CD4-positive, alpha-beta T cell (primary cell): ENCODE measurements around the gene LNPEP. TPM values are rescaled to one million over a fixed set of nuclear protein-coding genes. Genes with fewer than 3 reads are reported as not detected.

Experiments
- ATAC-seq: fragments of 200-7000 bp; cut with Tn5 transposase; one replicate; pipeline ENCODE4 v1.10.0; 2022; ENCODE audit warnings: mild to moderate bottlenecking; ENCODE audit not compliant: poor library complexity
- CTCF ChIA-PET: fragments of 350-600 bp; sonication (Branson Sonifier 250); formaldehyde crosslinking; loops from one replicate; lab custom pipeline; 2021; ENCODE audit warnings: antibody characterized with exemption, inconsistent platforms; lab: Charles Lee
- POLR2A ChIA-PET: fragments of 350-600 bp; sonication (Branson Sonifier 250); formaldehyde crosslinking; loops from one replicate; lab custom pipeline; 2021; ENCODE audit warnings: antibody characterized with exemption, inconsistent platforms; lab: Charles Lee
- DNase-seq, 14 experiments: peaks; one replicate each; pipeline ENCODE4 v3.0.0-alpha.2; 2013 to 2020; ENCODE audit warnings: mixed read lengths in 2 of 14
- H3K27ac ChIP-seq, 2 donors: one replicate each; pipeline versions ENCODE4 v1.5.1 to v1.7.0; 2013; ENCODE audit warnings: low read length in 2 of 2, low read depth in 1 of 2, mild to moderate bottlenecking in 1 of 2
- H3K27me3 ChIP-seq, 2 experiments: 1 replicate in 1 of 2; 2 replicates in 1 of 2; pipeline versions ENCODE4 v1.6.1 to v1.7.0; 2013; ENCODE audit warnings: low read length in 2 of 2, control low read depth in 1 of 2, mild to moderate bottlenecking in 1 of 2, moderate library complexity in 1 of 2; ENCODE audit not compliant: insufficient read depth in 2 of 2, control insufficient read depth in 1 of 2
- H3K36me3 ChIP-seq: one replicate; pipeline ENCODE4 v1.6.1; 2013; ENCODE audit warnings: low read length, control low read depth; ENCODE audit not compliant: insufficient read depth
- H3K4me1 ChIP-seq: one replicate; pipeline ENCODE4 v1.6.1; 2013; ENCODE audit warnings: low read length, control low read depth; ENCODE audit not compliant: insufficient read depth
- H3K4me3 ChIP-seq: one replicate; pipeline ENCODE4 v1.5.1; 2013; ENCODE audit warnings: mild to moderate bottlenecking, low read length, moderate library complexity
- H3K9me3 ChIP-seq, 2 experiments: 1 replicate in 1 of 2; 2 replicates in 1 of 2; pipeline versions ENCODE4 v1.6.1 to v1.7.0; 2013; ENCODE audit warnings: low read length in 2 of 2, mild to moderate bottlenecking in 2 of 2, control low read depth in 1 of 2, moderate library complexity in 1 of 2; ENCODE audit not compliant: control insufficient read depth in 1 of 2, insufficient read depth in 1 of 2
- H3K27ac Mint-ChIP-seq: one replicate; pipeline ENCODE4 v1.8.0; 2020; ENCODE audit warnings: mixed read lengths
- H3K27me3 Mint-ChIP-seq: one replicate; pipeline ENCODE4 v1.8.0; 2021; ENCODE audit warnings: mixed read lengths
- H3K36me3 Mint-ChIP-seq: one replicate; pipeline ENCODE4 v1.8.0; 2021; ENCODE audit warnings: low read depth, mixed read lengths
- H3K4me1 Mint-ChIP-seq: one replicate; pipeline ENCODE4 v1.8.0; 2021; ENCODE audit warnings: low read depth, mixed read lengths
- H3K4me3 Mint-ChIP-seq: one replicate; pipeline ENCODE4 v1.8.0; 2020; ENCODE audit warnings: mild to moderate bottlenecking, mixed read lengths
- H3K9me3 Mint-ChIP-seq: one replicate; pipeline ENCODE4 v1.8.0; 2020; ENCODE audit warnings: mixed read lengths
- intact Hi-C, 2 experiments: fragments of 100-400 bp; cut with DNase I in 1 of 2; cut with micrococcal nuclease in 1 of 2; formaldehyde crosslinking; loops; one replicate each; pipeline versions ENCODE4 v1.15.1 to v1.9.0; 2023 to 2025; cut with DNase I, micrococcal nuclease
- total RNA-seq, 174 experiments: library from RNA in 2 of 174; stranded (reverse) in 2 of 174; gene quantifications; one replicate each; pipeline ENCODE4 v1.2.3 and lab custom pipeline; 2021 to 2026
- TF ChIP-seq, protein P1 (sequence below): fragments of 200-600 bp; IDR thresholded peaks from one replicate; pipeline ENCODE4 v1.8.0; 2022; ENCODE audit warnings: antibody characterized with exemption, mild to moderate bottlenecking

Gene LNPEP
- total RNA-seq, 2 experiments from 2014 or later, result 52.0 to 52.7 TPM

DNA sequence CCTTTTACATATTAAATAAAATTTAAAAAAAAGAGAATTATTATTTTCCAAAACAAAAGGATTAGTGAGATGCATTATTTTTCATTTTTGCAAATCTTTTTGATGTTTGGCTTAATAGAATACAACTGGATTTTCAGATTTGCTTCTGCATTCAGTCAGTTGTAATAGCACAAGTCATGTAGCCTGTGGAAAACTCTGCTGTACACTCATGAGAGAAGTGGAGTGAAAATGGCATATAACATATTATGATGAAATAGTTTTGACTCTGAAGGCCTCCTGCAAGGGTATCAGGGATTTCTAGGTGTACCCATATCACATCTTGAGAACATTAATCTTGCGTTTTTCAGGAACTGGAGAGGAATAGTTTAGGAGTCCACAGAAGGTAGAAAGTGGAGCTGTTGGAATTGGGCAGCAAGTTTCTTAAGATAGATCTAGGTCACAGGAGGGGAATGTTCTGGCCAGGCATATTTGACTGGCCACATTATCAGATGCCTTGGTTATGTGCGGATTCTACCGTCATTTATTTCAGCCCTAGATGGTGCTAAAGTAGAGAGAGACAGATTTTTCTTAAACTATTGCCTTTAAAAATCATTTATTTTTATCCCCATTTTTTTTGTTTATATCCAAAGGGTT, 16.4 kb downstream of the LNPEP start:
- TF ChIP-seq, protein P1, sequence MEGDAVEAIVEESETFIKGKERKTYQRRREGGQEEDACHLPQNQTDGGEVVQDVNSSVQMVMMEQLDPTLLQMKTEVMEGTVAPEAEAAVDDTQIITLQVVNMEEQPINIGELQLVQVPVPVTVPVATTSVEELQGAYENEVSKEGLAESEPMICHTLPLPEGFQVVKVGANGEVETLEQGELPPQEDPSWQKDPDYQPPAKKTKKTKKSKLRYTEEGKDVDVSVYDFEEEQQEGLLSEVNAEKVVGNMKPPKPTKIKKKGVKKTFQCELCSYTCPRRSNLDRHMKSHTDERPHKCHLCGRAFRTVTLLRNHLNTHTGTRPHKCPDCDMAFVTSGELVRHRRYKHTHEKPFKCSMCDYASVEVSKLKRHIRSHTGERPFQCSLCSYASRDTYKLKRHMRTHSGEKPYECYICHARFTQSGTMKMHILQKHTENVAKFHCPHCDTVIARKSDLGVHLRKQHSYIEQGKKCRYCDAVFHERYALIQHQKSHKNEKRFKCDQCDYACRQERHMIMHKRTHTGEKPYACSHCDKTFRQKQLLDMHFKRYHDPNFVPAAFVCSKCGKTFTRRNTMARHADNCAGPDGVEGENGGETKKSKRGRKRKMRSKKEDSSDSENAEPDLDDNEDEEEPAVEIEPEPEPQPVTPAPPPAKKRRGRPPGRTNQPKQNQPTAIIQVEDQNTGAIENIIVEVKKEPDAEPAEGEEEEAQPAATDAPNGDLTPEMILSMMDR, result no peak
- H3K27me3 Mint-ChIP-seq, result no peaks in the 10 kb centered on the region
- CTCF ChIA-PET, result interaction anchor here (0.8 kb wide), 1 partner anchor 200 kb away, joined by 3 read pairs; no protein-coding TSS in a partner anchor
- H3K36me3 Mint-ChIP-seq, result peaks cover 25% of the 10 kb centered on the region
- peak overlapping the region; percentile 66 for H3K27ac Mint-ChIP-seq
- POLR2A ChIA-PET, result interaction anchor here (0.7 to 1.5 kb wide), 2 partner anchors 16 to 81 kb away, joined by 3 to 6 read pairs; partner anchors contain the start of gene LNPEP
- intact Hi-C loops, result loop anchor here in 1 of 2 experiments (1.0 kb wide), 1 partner anchor 13 kb away; no protein-coding TSS in a partner anchor
- peaks cover 19% of the 10 kb centered on the region for H3K4me1 ChIP-seq
- no peak for DNase-seq
- no peaks in the 10 kb centered on the region for H3K9me3 Mint-ChIP-seq
- peaks cover 76% of the 10 kb centered on the region for H3K4me1 Mint-ChIP-seq
- H3K36me3 ChIP-seq, result peaks cover 5% of the 10 kb centered on the region
- H3K4me3 ChIP-seq, result no peak overlapping the region
- no peak overlapping the region for H3K27ac ChIP-seq
- peaks cover 0 to 4% of the 10 kb centered on the region in 2 experiments for H3K9me3 ChIP-seq
- no peaks in the 10 kb centered on the region for H3K27me3 ChIP-seq
- no peak for ATAC-seq
- no peak overlapping the region for H3K4me3 Mint-ChIP-seq

DNA sequence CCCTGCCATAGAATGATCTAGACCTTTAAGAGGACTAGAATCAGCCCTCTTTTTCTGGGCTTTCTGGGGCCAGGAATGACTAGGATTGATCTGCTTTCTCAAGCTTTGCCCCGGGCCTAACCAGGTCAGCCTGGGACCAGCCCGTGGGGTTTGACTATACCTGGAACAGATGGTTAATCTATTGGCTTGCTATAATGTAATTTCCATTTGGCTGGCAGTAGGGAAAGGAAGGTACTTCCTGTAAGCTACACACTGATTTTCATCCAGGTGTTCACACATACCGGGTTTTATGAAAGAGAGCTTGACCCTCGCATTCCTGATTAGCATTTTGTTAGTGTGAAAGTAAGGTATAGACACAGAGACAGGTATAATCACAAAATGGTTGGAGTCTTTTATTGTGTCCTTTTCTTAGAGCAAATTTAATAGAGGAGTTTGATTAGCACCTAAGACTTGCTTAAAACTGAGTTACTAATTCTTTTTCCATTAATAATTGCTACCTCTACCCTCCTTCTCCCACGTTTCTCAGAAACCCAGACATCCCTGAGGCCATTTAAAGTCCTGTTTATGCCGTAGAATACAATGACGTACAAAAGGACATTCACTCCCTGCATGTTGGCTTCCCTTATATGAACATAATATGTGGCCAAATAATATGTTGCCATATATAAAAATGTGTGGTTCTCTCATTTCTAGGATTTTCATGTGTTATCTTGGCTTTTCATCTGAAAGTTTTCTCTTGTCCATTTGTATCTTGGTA, 17.3 kb downstream of the LNPEP start:
- Mint-ChIP-seq H3K4me3 (peak overlapping the region; percentile 5), H3K36me3 (peaks cover 30% of the 10 kb centered on the region), H3K4me1 (peaks cover 78% of the 10 kb centered on the region), H3K27ac (peak overlapping the region; percentile 66), H3K9me3 (no peaks in the 10 kb centered on the region), H3K27me3 (no peaks in the 10 kb centered on the region)
- H3K4me3 ChIP-seq, result no peak overlapping the region
- ChIA-PET POLR2A (interaction anchor here (1.5 kb wide), 1 partner anchor 17 kb away, joined by 6 read pairs; the partner anchor contains the start of gene LNPEP), CTCF (no interaction called here)
- H3K9me3 ChIP-seq, result peaks cover 0 to 4% of the 10 kb centered on the region in 2 experiments
- no peaks in the 10 kb centered on the region for H3K27me3 ChIP-seq
- H3K27ac ChIP-seq, result no peak overlapping the region
- ATAC-seq (no peak), DNase-seq (no peak)
- intact Hi-C loops, result loop anchor here in 1 of 2 experiments (1.0 kb wide), 1 partner anchor 14 kb away; no protein-coding TSS in a partner anchor
- TF ChIP-seq, protein P1, result no peak
- peaks cover 25% of the 10 kb centered on the region for H3K4me1 ChIP-seq
- peaks cover 5% of the 10 kb centered on the region for H3K36me3 ChIP-seq

DNA sequence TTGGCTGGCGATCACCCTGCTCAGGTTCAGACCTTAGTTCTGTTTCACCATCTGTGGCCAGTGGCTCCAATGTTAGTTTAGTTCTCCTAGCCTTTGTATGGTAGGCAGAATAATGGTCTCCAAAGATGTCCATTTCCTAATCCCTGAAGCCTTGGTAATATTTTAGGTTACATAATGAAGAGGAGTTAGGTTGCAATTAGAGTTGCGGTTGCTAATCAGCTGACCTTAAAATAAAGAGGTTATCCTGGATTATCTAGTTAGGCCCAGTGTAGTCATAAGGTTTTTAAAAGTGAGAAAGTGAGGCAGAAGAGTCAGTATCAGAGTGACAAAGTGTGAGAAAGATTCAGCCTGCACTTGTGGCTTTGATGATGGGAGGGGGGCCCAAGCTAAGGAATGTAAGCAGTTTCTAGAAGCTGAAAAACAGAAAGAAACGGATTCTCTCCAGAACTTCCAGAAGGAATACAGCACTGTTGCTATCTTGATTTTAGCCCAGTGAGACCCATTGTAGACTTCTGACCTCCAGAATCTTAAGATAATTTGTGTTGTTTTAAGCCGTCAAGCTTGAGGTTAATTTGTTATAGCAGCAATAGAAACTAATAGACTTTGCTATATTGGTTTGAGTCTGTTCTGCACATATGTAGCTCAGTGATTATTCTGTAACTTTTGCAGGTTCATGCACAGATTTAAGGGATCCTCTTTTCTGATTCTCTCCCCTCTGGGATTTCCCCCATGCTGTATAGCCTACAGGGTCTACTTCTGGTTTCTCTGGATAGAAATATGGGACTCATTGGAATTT, 21.6 kb downstream of the LNPEP start:
- Mint-ChIP-seq H3K9me3 (no peaks in the 10 kb centered on the region), H3K27ac (peak overlapping the region; percentile 88), H3K36me3 (peaks cover 28% of the 10 kb centered on the region), H3K4me3 (peak overlapping the region; percentile 79), H3K27me3 (no peaks in the 10 kb centered on the region), H3K4me1 (peaks cover 83% of the 10 kb centered on the region)
- DNase-seq (peak in 3 of 14 experiments; percentile 22 to 42 (median 27)), ATAC-seq (no peak)
- Histone ChIP-seq H3K27ac (peak overlapping the region; percentile 27 to 48), H3K36me3 (no peaks in the 10 kb centered on the region), H3K4me3 (peak overlapping the region; percentile 1), H3K9me3 (no peaks in the 10 kb centered on the region), H3K27me3 (no peaks in the 10 kb centered on the region), H3K4me1 (peaks cover 45% of the 10 kb centered on the region)
- intact Hi-C loops, result loop anchor here in 1 of 2 experiments (2.0 kb wide), 1 partner anchor 13 kb away; no protein-coding TSS in a partner anchor
- TF ChIP-seq, protein P1, result no peak
- ChIA-PET CTCF (interaction anchor here (1.0 to 1.3 kb wide), 3 partner anchors 17 to 40 kb away, joined by 3 to 4 read pairs (median 4); partner anchors contain the start of gene LNPEP), POLR2A (interaction anchor here (0.6 to 2.1 kb wide), 10 partner anchors 14 to 149 kb away, joined by 3 to 23 read pairs (median 4); partner anchors contain the start of genes ERAP1 and LNPEP)
